DOHH2 (cell line): ENCODE data around the gene TLR4.

Experiments used
- H3F3A ChIP-seq: fragments of 200-600 bp; sonication (generic), shearing (Covaris generic); 2 replicates; pipeline ENCODE4 v1.6.0; 2016; ENCODE audit warnings: antibody characterized with exemption, mild to moderate bottlenecking; ENCODE audit not compliant: control insufficient read depth, insufficient read depth
- H3K27ac ChIP-seq: fragments of 200-600 bp; sonication (generic); 2 replicates; pipeline ENCODE4 v1.5.1; 2014; ENCODE audit warnings: low read depth, mild to moderate bottlenecking, low read length, moderate library complexity
- H3K27me3 ChIP-seq: fragments of 200-600 bp; sonication (generic); 2 replicates; pipeline ENCODE4 v1.6.1; 2014; ENCODE audit warnings: mild to moderate bottlenecking, low read length, mixed read lengths; ENCODE audit not compliant: control insufficient read depth
- H3K36me3 ChIP-seq: fragments of 200-600 bp; sonication (generic); 2 replicates; pipeline ENCODE4 v1.6.1; 2014; ENCODE audit warnings: mild to moderate bottlenecking, low read length, moderate library complexity, mixed read lengths; ENCODE audit not compliant: control insufficient read depth
- H3K4me1 ChIP-seq: fragments of 200-600 bp; sonication (generic); 2 replicates; pipeline ENCODE4 v1.6.1; 2014; ENCODE audit warnings: mild to moderate bottlenecking, low read length, mixed read lengths; ENCODE audit not compliant: control insufficient read depth
- H3K4me2 ChIP-seq: fragments of 200-600 bp; sonication (generic); 2 replicates; pipeline ENCODE4 v1.6.0; 2014; ENCODE audit warnings: mild to moderate bottlenecking, low read length, moderate library complexity
- H3K4me3 ChIP-seq: fragments of 200-600 bp; sonication (generic); 2 replicates; pipeline ENCODE4 v1.5.1; 2014; ENCODE audit warnings: mild to moderate bottlenecking, low read length, mixed read lengths
- H3K79me2 ChIP-seq: fragments of 200-600 bp; sonication (generic); 2 replicates; pipeline ENCODE4 v1.6.1; 2014; ENCODE audit warnings: mild to moderate bottlenecking, low read length, mixed read lengths; ENCODE audit not compliant: control insufficient read depth
- H3K9me2 ChIP-seq: fragments of 200-600 bp; sonication (generic); replicated peaks from 2 replicates; pipeline ENCODE4 v1.6.1; 2014; ENCODE audit warnings: mild to moderate bottlenecking, low read length, mixed read lengths; ENCODE audit not compliant: control insufficient read depth
- H3K9me3 ChIP-seq: fragments of 200-600 bp; sonication (generic); 2 replicates; pipeline ENCODE4 v1.6.1; 2014; ENCODE audit warnings: antibody characterized with exemption, low read length, mixed read lengths; ENCODE audit not compliant: control insufficient read depth, insufficient read depth
- H4K20me1 ChIP-seq: fragments of 200-600 bp; sonication (generic); 2 replicates; pipeline ENCODE4 v1.6.0; 2014; ENCODE audit warnings: low read depth, mild to moderate bottlenecking, antibody characterized with exemption, low read length, moderate library complexity; ENCODE audit not compliant: control insufficient read depth, insufficient read depth
- EZH2phosphoT487 ChIP-seq: fragments of 200-600 bp; sonication (generic); IDR thresholded peaks from 2 replicates; pipeline ENCODE4 v1.6.1; 2017; ENCODE audit warnings: borderline replicate concordance, mild to moderate bottlenecking, antibody characterized with exemption, low read length, moderate library complexity, mixed read lengths
- TF ChIP-seq, protein P1 (sequence below): fragments of 200-600 bp; sonication (generic); IDR thresholded peaks from one replicate; pipeline ENCODE4 v1.5.1; 2014; ENCODE audit warnings: antibody characterized with exemption, mild to moderate bottlenecking, low read depth, low read length; ENCODE audit not compliant: poor library complexity, severe bottlenecking

TLR4 gene

DNA sequence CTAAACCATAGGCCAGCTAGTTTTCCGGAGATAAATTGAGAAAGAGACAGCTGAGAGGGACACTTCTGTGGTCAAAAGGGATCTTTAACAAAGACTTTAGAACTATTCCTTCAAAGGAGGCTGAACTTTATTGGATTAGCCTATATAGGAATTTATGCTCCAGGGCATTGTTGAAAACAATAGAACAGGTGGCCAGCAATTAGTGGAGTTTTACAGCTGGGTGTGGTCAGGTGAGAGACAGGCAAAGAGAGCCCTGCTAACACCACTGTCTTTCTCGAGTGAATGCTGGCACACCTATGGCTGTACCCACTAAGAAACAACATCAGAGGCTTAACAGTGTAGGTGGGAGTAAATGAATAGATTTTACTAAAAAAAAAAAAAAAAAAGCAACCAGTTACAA, 16.7 kb upstream of the TLR4 start:
- Histone ChIP-seq H3K9me2 (no peaks in the 10 kb centered on the region), H3K9me3 (no peaks in the 10 kb centered on the region), H3K4me3 (no peak overlapping the region), H3K27me3 (peaks cover 4% of the 10 kb centered on the region; the same call in 1 of the 2 replicates), H3K4me2 (no peak overlapping the region), H4K20me1 (no peaks in the 10 kb centered on the region), H3K27ac (no peak overlapping the region), H3K4me1 (no peaks in the 10 kb centered on the region), H3K79me2 (no peaks in the 10 kb centered on the region), H3K36me3 (no peaks in the 10 kb centered on the region), H3F3A (no peaks in the 10 kb centered on the region)
- TF ChIP-seq EZH2phosphoT487, result no peak
- TF ChIP-seq, protein P1, sequence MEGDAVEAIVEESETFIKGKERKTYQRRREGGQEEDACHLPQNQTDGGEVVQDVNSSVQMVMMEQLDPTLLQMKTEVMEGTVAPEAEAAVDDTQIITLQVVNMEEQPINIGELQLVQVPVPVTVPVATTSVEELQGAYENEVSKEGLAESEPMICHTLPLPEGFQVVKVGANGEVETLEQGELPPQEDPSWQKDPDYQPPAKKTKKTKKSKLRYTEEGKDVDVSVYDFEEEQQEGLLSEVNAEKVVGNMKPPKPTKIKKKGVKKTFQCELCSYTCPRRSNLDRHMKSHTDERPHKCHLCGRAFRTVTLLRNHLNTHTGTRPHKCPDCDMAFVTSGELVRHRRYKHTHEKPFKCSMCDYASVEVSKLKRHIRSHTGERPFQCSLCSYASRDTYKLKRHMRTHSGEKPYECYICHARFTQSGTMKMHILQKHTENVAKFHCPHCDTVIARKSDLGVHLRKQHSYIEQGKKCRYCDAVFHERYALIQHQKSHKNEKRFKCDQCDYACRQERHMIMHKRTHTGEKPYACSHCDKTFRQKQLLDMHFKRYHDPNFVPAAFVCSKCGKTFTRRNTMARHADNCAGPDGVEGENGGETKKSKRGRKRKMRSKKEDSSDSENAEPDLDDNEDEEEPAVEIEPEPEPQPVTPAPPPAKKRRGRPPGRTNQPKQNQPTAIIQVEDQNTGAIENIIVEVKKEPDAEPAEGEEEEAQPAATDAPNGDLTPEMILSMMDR, result no peak

DNA sequence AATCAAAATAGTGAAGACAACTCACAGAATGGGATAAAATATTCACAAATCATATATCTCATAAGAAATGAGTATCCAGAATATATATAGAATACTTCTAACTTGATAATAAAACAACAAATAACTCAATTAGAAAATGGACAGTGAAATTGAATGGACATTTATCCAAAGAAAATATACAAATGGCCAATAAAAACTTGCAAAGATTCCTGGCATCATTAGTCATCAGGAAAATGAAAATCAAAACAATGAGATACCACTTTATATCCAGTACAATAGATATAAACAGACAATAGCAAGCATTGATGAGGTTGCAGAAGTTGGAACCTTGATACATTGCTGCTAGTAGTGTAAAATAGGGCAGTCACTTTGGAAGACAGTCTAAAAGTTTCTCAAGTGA, 12.8 kb upstream of the TLR4 start:
- Histone ChIP-seq H3K4me1 (no peaks in the 10 kb centered on the region), H3K9me2 (no peaks in the 10 kb centered on the region), H3K4me2 (no peak overlapping the region), H3K36me3 (no peaks in the 10 kb centered on the region), H4K20me1 (no peaks in the 10 kb centered on the region), H3K4me3 (no peak overlapping the region), H3K27ac (no peak overlapping the region), H3K9me3 (no peaks in the 10 kb centered on the region), H3K79me2 (no peaks in the 10 kb centered on the region), H3K27me3 (no peaks in the 10 kb centered on the region), H3F3A (no peaks in the 10 kb centered on the region)
- TF ChIP-seq, protein P1, result no peak
- TF ChIP-seq EZH2phosphoT487, result no peak

DNA sequence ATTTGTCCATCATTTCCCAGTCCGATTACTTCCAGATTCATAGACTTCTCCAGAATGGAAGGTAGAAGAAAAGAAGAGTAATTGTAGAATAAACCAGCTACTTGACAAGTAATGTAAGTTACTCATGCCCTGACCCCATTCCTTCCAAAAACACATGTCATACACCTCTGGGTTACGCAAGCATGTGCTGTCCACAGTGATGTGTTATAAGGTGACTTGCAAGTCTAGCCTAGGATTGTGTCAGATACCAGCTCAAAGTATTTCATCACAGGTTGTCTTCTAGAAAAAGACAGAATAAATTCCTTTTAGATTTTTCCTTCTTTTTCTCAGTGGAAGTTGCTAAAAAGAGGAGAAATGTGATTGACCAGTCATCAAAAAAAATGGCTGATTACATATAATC, 8.0 kb upstream of the TLR4 start:
- no peak for TF ChIP-seq EZH2phosphoT487
- TF ChIP-seq, protein P1, result no peak
- H3K4me1 ChIP-seq, result no peaks in the 10 kb centered on the region
- no peak overlapping the region for H3K4me3 ChIP-seq
- no peaks in the 10 kb centered on the region for H4K20me1 ChIP-seq
- H3K79me2 ChIP-seq, result no peaks in the 10 kb centered on the region
- H3K27ac ChIP-seq, result no peak overlapping the region
- no peaks in the 10 kb centered on the region; the same call in 1 of the 2 replicates for H3K9me2 ChIP-seq
- no peak overlapping the region for H3K4me2 ChIP-seq
- H3K27me3 ChIP-seq, result no peaks in the 10 kb centered on the region
- H3K9me3 ChIP-seq, result no peaks in the 10 kb centered on the region
- no peaks in the 10 kb centered on the region for H3F3A ChIP-seq
- no peaks in the 10 kb centered on the region for H3K36me3 ChIP-seq
